HG03196 (cell line): ENCODE results near the gene TRAF3IP1.
A peak's percentile ranks its signal among the peaks of the same experiment; 100 is the strongest.
"Not testable (repeated sequence)": the region's sequence is repeated elsewhere in the genome, so short reads cannot be mapped to it uniquely, and the experiment has no call there.

Experiments
- ATAC-seq: cut with Tn5 transposase; IDR thresholded peaks from one replicate; pipeline ENCODE4 v1.9.1; 2021; ENCODE audit not compliant: unreplicated experiment

TRAF3IP1 gene

GRCh38 chr2:238320246-238320647 lies at the start of gene TRAF3IP1:
Gene TRAF3IP1 (plus strand): TSS chr2:238320518. CDS start chr2:238320663, 145 bp downstream.
- peak; percentile 97 for ATAC-seq

DNA sequence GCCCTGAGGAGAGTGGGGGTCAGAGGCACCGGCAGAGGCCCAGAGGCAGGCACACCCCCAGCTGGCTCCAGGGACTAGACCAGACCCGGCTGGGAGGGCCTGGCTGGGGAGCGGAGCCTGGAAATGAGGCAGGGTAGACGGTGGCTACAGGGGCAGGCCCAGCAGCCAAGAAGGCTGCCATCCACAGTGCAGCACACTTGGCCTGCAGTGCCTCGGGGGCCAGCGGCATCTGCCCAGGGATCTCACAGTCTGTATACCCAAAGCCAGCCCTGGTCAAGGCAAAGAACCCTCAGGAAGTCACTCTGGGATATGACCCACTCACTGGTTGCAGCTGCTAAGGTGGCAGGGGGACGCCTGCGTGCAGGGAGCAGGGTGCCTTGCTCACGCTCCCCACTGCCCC lies 49.7 kb upstream of the TRAF3IP1 start:
- ATAC-seq, result no peak

DNA sequence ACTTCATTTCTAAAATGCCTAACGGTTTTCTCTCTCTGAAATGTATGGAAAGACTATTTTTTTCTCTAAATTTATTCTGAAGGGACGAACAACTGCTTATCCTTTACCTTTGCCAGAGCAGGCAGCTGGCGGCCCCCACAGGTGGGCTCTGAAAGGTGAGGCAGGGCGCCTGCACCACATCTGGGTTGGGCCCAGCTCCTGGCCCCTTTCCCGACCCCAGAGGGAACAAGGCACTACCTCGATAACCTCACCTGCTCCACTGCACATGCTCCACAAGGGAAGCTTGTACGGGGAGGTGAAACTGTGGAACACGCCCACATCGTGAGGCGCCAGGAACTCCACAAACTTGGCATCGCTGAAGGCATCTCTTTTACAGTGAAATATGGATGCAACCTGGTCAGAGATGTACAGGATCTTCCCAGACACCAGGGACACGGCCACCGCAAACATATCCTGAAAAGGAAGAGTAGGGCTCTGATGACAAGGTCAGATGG lies 49.2 kb upstream of the TRAF3IP1 start:
- ATAC-seq, result no peak

GRCh38 chr2:238271686-238272085 lies 48.6 kb upstream of the TRAF3IP1 start:
- ATAC-seq, result not testable (repeated sequence)

DNA sequence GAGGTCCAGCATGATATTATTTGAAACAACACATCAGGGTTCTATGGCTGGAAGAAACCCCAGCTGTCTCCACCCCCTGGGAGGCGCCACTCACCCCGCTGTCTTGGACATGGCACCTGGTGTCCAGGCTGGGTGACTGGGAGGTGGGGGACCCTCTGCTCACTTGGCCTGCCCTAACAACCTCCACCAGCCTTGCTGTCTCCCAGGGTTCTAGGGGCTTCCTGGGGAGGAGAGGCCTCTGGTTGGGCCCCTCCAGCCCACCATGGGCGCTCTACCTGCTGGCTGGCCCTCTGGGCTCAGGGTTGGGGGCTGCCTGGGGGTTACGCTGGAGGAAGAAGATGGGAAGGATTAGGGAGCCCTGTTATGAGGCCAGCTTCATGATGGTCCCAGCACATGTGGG lies 48.2 kb upstream of the TRAF3IP1 start:
- ATAC-seq, result no peak

DNA sequence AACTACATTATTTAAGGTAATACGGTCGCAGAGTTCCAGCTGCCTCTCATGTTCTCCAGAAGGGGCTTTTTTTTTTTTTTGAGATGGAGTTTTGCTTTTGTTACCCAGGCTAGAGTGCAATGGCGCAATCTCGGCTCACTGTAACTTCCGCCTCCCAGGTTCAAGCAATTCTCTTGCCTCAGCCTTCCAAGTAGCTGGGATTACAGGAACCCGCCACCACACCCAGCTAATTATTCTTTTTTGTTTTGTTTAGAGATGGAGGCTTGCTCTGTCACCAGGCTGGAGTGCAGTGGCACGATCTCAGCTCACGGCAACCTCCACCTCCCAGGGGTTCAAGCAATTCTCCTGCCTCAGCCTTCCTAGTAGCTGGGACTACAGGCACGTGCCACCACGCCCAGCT lies 46.9 kb upstream of the TRAF3IP1 start:
- not testable (repeated sequence) for ATAC-seq

GRCh38 chr2:238274152-238274865 lies 46.0 kb upstream of the TRAF3IP1 start:
- no peak for ATAC-seq

GRCh38 chr2:238277695-238278094 lies 42.6 kb upstream of the TRAF3IP1 start:
- ATAC-seq, result no peak

- ATAC-seq, result no peak
Observed at GRCh38 chr2:238278626-238279323, 41.5 kb upstream of the TRAF3IP1 start.

DNA sequence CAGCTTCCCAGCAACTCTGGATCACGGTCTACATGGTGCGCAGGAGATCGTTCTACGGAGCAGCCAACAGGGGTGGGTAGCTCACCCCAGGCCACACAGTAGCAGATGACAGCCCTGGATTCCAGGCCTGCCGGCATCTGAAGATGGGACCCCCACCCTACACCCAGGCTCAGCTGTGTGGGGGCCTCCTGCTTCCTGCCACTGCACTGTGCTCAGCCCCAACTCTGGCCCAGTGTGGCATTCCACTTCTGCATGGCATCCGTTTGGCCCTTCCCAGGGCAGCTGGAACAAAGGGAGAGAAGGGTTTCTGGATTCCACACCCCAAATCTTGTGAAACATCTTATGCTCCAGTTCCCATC lies 41.0 kb upstream of the TRAF3IP1 start:
- no peak for ATAC-seq

- no peak for ATAC-seq
Observed at GRCh38 chr2:238280083-238280825, 40.1 kb upstream of the TRAF3IP1 start.

DNA sequence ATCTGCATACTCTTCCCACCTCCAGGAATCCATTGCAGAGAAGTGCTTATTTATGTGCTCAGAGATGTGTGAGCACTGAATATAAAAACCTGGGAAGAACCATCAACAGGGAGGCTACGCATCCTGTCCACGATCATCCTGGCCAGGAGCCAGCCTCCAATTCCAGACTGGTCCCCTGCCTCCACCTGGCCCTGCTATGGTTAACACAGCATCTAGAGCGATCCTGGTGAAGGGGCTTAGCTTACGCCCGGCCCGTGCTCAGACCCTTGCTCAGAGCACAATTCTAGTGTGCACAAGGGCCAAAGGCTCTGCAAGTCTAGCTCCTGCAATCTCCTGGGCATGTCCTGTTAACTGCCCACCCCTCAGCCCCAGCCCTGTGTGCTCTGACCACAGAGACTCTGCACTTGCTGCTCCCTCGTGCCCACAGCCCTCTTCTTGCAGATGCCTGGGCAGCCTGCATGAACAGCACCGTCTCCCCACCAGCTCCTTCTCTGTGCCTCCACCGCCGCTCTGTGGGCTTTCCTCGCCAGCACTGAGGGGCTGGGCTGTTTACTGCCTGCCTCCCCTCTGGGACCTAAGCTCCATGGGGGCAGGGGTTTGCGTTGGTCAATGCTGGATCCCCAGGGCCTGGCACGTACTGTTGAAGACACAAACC lies 38.4 kb upstream of the TRAF3IP1 start:
- no peak for ATAC-seq

DNA sequence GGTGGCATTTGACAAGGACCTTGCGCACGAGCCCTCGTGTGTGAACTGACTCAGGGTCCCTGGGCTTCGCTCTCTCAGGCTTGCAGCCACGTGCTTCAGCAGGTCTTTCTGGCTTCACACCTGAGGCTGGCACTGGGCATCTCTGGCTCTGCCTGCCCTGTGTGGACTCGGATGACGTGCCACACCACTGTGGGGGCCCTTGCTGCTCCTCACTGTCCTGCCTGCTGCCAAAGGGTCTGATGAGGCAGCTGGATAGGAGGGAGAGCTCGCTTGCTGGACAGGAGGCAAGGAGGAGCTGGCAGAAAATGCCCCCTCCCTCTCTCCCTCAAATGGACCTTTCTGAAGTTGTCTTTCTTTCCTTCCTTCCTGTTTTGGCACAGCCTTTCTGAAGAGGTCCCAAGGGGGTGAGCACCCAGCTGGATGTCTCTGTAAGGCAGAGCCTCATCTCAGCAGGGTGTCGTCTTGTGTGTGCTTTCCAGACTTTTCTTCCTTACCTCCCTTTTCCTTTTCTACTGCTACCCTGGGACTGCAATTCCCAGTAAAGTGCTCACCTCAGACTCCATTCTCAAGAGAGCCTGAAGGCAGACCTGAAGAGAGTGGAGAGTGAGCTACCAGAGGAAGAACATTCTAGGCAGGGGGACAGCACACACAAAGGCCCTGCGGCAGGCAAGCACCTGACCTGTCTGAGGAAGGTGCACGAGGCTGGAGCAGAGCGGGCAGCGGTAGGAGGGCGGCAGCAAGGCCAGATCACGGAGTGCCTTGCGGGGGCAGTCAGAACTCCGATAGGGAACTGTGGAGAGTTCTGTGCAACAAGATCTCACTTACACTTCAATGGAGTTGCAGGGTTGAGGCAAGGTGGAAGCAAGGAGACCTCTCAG lies 37.2 kb upstream of the TRAF3IP1 start:
- no peak for ATAC-seq

GRCh38 chr2:238284802-238285515 lies 35.4 kb upstream of the TRAF3IP1 start:
- no peak for ATAC-seq

DNA sequence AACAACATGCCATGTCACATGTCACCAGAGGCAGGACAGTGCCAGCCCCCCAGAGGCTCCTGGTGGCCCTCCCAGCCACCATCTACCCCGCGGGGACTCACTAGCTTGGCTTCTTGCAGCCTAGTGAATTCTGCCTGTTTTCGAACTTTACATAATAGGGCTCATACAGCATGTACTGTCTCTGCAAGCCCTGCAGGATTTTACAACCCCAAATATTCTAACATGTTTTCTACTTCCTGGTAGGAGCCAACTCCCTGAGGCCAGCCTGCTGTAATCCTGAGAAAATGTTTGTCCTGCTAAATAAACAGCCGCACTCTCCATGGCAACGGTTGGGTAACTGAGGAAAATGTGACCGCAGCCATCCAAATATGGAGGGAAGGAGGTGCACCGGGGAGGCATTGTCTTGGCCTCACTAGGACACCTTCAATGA lies 34.6 kb upstream of the TRAF3IP1 start:
- ATAC-seq, result no peak

- ATAC-seq, result no peak
Observed at GRCh38 chr2:238286095-238286494, 34.2 kb upstream of the TRAF3IP1 start.

GRCh38 chr2:238286551-238286950 lies 33.8 kb upstream of the TRAF3IP1 start:
- ATAC-seq, result no peak

- ATAC-seq, result no peak
Observed at GRCh38 chr2:238286987-238287736, 33.2 kb upstream of the TRAF3IP1 start.
